A673 (cell line): Measurements from ENCODE around the gene DIS3L2.

ENCODE experiments used
- CTCF ChIP-seq: fragments of 300-800, 200-600 bp; sonication (generic); conservative IDR thresholded peaks from 2 replicates; pipeline ENCODE4 v1.5.1; 2017; ENCODE audit warnings: low read depth, mild to moderate bottlenecking, antibody characterized with exemption, low read length, moderate library complexity, mixed read lengths
- EZH2 ChIP-seq: fragments of 200-600 bp; sonication (generic); IDR thresholded peaks from 2 replicates; pipeline ENCODE4 v1.6.1; 2017; ENCODE audit warnings: borderline replicate concordance, low read depth, mild to moderate bottlenecking, mixed read lengths, antibody characterized with exemption, low read length; ENCODE audit not compliant: poor library complexity, severe bottlenecking

- TF ChIP-seq CTCF = no peak
- no peak for TF ChIP-seq EZH2
Measured at GRCh38 chr2:232273903-232274643, 312.6 kb downstream of the DIS3L2 start.
